CD4-positive, alpha-beta memory T cell (primary cell): ENCODE measurements around the gene WDR13. TPM values are rescaled to one million over a fixed set of nuclear protein-coding genes. Genes with fewer than 3 reads are reported as not detected.
A peak's percentile ranks its signal among the peaks of the same experiment; 100 is the strongest.
"Not testable (repeated sequence)": the region's sequence is repeated elsewhere in the genome, so short reads cannot be mapped to it uniquely, and the experiment has no call there.

Experiments used
- CTCF ChIA-PET: fragments of 350-600 bp; sonication (Branson Sonifier 250); formaldehyde crosslinking; loops from one replicate; lab custom pipeline; 2021; ENCODE audit warnings: inconsistent platforms; ENCODE audit not compliant: partially characterized antibody; lab: Charles Lee
- POLR2A ChIA-PET: fragments of 350-600 bp; sonication (Branson Sonifier 250); formaldehyde crosslinking; loops from one replicate; lab custom pipeline; 2021; ENCODE audit not compliant: partially characterized antibody; lab: Charles Lee
- DNase-seq, 5 donors: peaks; one replicate each; pipeline versions ENCODE4 v3.0.0 to v3.0.0-alpha.2; 2020 to 2022; ENCODE audit warnings: mixed read lengths in 1 of 5
- H3K27ac ChIP-seq: one replicate; pipeline ENCODE4 v1.7.0; 2013; ENCODE audit warnings: low read depth, low read length
- H3K27me3 ChIP-seq: 2 replicates; pipeline ENCODE4 v1.7.0; 2013; ENCODE audit warnings: mild to moderate bottlenecking, low read length, moderate library complexity; ENCODE audit not compliant: insufficient read depth
- H3K36me3 ChIP-seq: 2 replicates; pipeline ENCODE4 v1.7.0; 2013; ENCODE audit warnings: mild to moderate bottlenecking, low read length, moderate library complexity; ENCODE audit not compliant: insufficient read depth
- H3K4me1 ChIP-seq: 2 replicates; pipeline ENCODE4 v1.7.0; 2013; ENCODE audit warnings: mild to moderate bottlenecking, low read length, moderate library complexity; ENCODE audit not compliant: insufficient read depth
- H3K4me3 ChIP-seq, 2 donors: one replicate each; pipeline ENCODE4 v1.7.0; 2013; ENCODE audit warnings: low read length in 2 of 2, mild to moderate bottlenecking in 1 of 2
- H3K9me3 ChIP-seq, 2 donors: one replicate each; pipeline ENCODE4 v1.7.0; 2013; ENCODE audit warnings: low read length in 2 of 2, control low read depth in 1 of 2; ENCODE audit not compliant: control insufficient read depth in 1 of 2
- H3K27ac Mint-ChIP-seq, 7 donors: one replicate each; pipeline ENCODE4 v1.8.0; 2020 to 2021; ENCODE audit warnings: mixed read lengths in 7 of 7, mild to moderate bottlenecking in 6 of 7, inconsistent platforms in 3 of 7, moderate library complexity in 3 of 7
- H3K27me3 Mint-ChIP-seq, 2 donors: one replicate each; pipeline ENCODE4 v1.8.0; 2020 to 2021; ENCODE audit warnings: mixed read lengths in 2 of 2
- H3K36me3 Mint-ChIP-seq, 2 donors: one replicate each; pipeline ENCODE4 v1.8.0; 2020 to 2021; ENCODE audit warnings: mixed read lengths in 2 of 2, inconsistent platforms in 1 of 2, mild to moderate bottlenecking in 1 of 2
- H3K4me1 Mint-ChIP-seq, 4 donors: one replicate each; pipeline ENCODE4 v1.8.0; 2020 to 2021; ENCODE audit warnings: mixed read lengths in 4 of 4, mild to moderate bottlenecking in 1 of 4
- H3K4me3 Mint-ChIP-seq, 8 donors: one replicate each; pipeline ENCODE4 v1.8.0; 2020 to 2021; ENCODE audit warnings: mixed read lengths in 8 of 8, mild to moderate bottlenecking in 7 of 8, moderate library complexity in 6 of 8, inconsistent platforms in 3 of 8
- H3K9me3 Mint-ChIP-seq, 8 donors: one replicate each; pipeline ENCODE4 v1.8.0; 2020 to 2021; ENCODE audit warnings: mixed read lengths in 8 of 8, mild to moderate bottlenecking in 5 of 8, inconsistent platforms in 3 of 8, moderate library complexity in 1 of 8
- intact Hi-C: fragments of 100-400 bp; cut with micrococcal nuclease; formaldehyde crosslinking; loops from one replicate; pipeline ENCODE4 v1.15.1; 2023
- polyA plus RNA-seq, 2 donors: library from polyadenylated mRNA; unstranded; fragments of 300-500 nt; fragmentation: Illumina TruSeq; gene quantifications; one replicate each; pipeline ENCODE4 v1.2.3, GENCODE V29; 2021
- total RNA-seq, 2 experiments: library from RNA; stranded (reverse); gene quantifications; one replicate each; pipeline ENCODE4 v1.2.3, GENCODE V29; 2021

The WDR13 gene
- total and polyA plus RNA-seq, 4 experiments from 2014 or later = 41.8 to 67.9 (median 48.5) TPM

DNA sequence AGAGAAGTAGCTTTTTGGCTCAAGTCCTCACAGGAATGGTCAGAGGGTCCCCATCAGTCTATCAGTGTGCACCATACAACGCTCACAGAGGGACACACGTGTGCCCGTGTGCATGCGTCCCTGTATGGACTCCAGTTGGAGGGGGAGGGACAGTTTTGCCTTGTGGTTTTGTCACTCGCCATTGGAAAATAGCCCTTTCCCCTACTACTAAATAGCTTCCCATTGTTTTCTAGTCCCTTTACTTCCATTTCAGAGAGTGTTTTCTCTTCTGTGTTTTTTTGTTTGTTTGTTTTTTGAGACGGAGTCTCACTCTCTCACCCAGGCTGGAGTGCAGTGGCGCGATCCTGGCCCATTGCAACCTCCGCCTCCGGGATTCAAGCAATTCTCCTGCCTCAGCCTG lies 34.9 kb downstream of the WDR13 start:
- Mint-ChIP-seq H3K4me1 (peaks cover 0 to 17% (median 5%) of the 10 kb centered on the region in 4 donors), H3K27me3 (no peaks in the 10 kb centered on the region), H3K27ac (peak overlapping the region in 1 of 7 donors; percentile 18), H3K4me3 (no peak overlapping the region), H3K9me3 (no peaks in the 10 kb centered on the region), H3K36me3 (no peaks in the 10 kb centered on the region)
- intact Hi-C loops = no loop called here
- no peaks in the 10 kb centered on the region for H3K36me3 ChIP-seq
- no peak overlapping the region for H3K4me3 ChIP-seq
- no peak for DNase-seq
- no peaks in the 10 kb centered on the region for H3K9me3 ChIP-seq
- ChIA-PET CTCF (interaction anchor here (1.3 to 2.1 kb wide), 3 partner anchors 12 to 265 kb away, joined by 3 to 4 read pairs (median 3); partner anchors contain the start of genes PQBP1 and TIMM17B), POLR2A (interaction anchor here (1.6 to 1.9 kb wide), 3 partner anchors 52 to 169 kb away, joined by 4 to 7 read pairs (median 7); partner anchors contain the start of genes HDAC6 and WAS)
- H3K27ac ChIP-seq = no peak overlapping the region
- peaks cover 12% of the 10 kb centered on the region for H3K4me1 ChIP-seq
- H3K27me3 ChIP-seq = no peaks in the 10 kb centered on the region

DNA sequence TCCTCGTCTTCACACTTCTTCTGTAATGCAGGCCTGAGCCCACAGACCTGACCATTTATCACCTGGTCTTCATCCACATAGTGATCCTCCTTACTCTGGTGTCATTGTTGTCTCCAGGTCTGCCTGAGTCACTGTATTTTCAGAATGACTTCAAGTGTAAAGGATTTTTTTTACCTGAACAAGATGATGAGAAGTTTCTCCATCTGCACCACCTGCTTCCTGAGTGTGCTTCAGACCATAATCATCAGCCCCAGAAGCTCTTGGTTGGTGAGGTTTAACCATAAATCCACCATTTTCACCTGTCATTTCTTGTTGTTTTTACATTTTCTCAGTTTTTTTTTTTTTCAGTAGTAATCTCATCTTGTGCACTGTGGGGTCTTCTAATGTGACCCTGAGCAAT lies 39.0 kb downstream of the WDR13 start:
- H3K4me3 ChIP-seq = no peak overlapping the region
- no peaks in the 10 kb centered on the region for H3K27me3 ChIP-seq
- H3K36me3 Mint-ChIP-seq = no peaks in the 10 kb centered on the region
- peaks cover 0 to 14% (median 3%) of the 10 kb centered on the region in 4 donors for H3K4me1 Mint-ChIP-seq
- no peaks in the 10 kb centered on the region for H3K9me3 Mint-ChIP-seq
- H3K27ac Mint-ChIP-seq = no peak overlapping the region
- no peaks in the 10 kb centered on the region for H3K27me3 Mint-ChIP-seq
- CTCF ChIA-PET = no interaction called here
- no peaks in the 10 kb centered on the region for H3K36me3 ChIP-seq
- H3K4me1 ChIP-seq = peaks cover 12% of the 10 kb centered on the region
- POLR2A ChIA-PET = no interaction called here
- H3K4me3 Mint-ChIP-seq = no peak overlapping the region
- H3K27ac ChIP-seq = no peak overlapping the region
- intact Hi-C loops = no loop called here
- DNase-seq = no peak
- H3K9me3 ChIP-seq = no peaks in the 10 kb centered on the region

DNA sequence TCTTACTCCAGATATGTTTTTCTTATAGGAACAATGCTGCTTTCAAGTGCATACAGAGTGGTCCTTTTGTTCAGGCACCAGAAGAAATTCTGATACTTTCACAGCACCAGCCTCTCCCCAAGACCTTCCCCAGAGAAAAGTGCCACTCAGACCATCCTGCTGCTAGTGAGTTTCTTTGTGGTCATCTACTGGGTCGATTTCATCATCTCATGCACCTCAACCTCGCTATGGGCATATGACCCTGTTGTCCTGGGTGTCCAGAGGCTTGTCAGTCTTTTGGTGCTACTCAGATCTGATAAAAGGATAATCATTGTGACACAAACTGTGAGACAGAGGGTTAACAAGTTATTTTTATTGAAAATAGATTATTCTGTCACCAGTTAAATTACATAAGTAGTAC lies 39.5 kb downstream of the WDR13 start:
- DNase-seq = no peak
- no peaks in the 10 kb centered on the region for H3K9me3 Mint-ChIP-seq
- H3K36me3 Mint-ChIP-seq = no peaks in the 10 kb centered on the region
- H3K27ac Mint-ChIP-seq = no peak overlapping the region
- Histone ChIP-seq H3K27me3 (no peaks in the 10 kb centered on the region), H3K27ac (no peak overlapping the region), H3K36me3 (no peaks in the 10 kb centered on the region), H3K4me3 (no peak overlapping the region), H3K4me1 (peaks cover 7% of the 10 kb centered on the region), H3K9me3 (no peaks in the 10 kb centered on the region)
- H3K4me3 Mint-ChIP-seq = no peak overlapping the region
- peaks cover 0 to 9% (median under 1%) of the 10 kb centered on the region in 4 donors for H3K4me1 Mint-ChIP-seq
- ChIA-PET CTCF (no interaction called here), POLR2A (no interaction called here)
- no peaks in the 10 kb centered on the region for H3K27me3 Mint-ChIP-seq
- intact Hi-C loops = no loop called here

DNA sequence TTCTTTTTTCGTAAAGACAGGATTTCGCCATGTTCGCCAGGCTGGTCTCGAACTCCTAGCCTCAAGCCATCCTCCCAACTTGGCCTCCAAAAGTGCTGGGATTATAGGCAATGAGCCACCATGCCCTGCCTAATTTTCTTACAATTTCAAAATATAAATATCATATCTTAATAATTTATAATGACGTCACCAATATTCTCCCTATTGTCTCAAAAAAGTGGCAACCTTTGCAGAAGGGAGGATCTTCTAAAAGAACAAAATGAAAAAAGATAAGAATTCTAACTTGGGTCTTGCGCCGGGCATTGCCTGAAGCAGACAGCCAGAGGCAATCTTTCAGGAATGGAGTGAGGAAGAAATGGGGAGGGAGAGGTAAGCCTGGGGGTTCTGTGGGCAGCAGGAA lies 48.4 kb downstream of the WDR13 start:
- no peak overlapping the region for H3K4me3 Mint-ChIP-seq
- H3K27me3 Mint-ChIP-seq = no peaks in the 10 kb centered on the region
- no peaks in the 10 kb centered on the region for H3K36me3 ChIP-seq
- no peaks in the 10 kb centered on the region for H3K27me3 ChIP-seq
- ChIA-PET POLR2A (no interaction called here), CTCF (interaction anchor here (1.1 to 1.3 kb wide), 2 partner anchors 128 to 299 kb away, joined by 3 read pairs; no protein-coding TSS in a partner anchor)
- peaks cover 0 to 4% (median 2%) of the 10 kb centered on the region in 4 donors for H3K4me1 Mint-ChIP-seq
- H3K4me3 ChIP-seq = no peak overlapping the region
- no peaks in the 10 kb centered on the region for H3K36me3 Mint-ChIP-seq
- peaks cover 0 to 2% (median 0%) of the 10 kb centered on the region in 8 donors for H3K9me3 Mint-ChIP-seq
- peak overlapping the region in 2 of 7 donors; percentile 41 to 42 for H3K27ac Mint-ChIP-seq
- intact Hi-C loops = loop anchor here (10.0 kb wide), 1 partner anchor 399 kb away; the partner anchor contains the start of gene TFE3
- H3K4me1 ChIP-seq = no peaks in the 10 kb centered on the region
- no peaks in the 10 kb centered on the region for H3K9me3 ChIP-seq
- H3K27ac ChIP-seq = no peak overlapping the region
- DNase-seq = no peak

DNA sequence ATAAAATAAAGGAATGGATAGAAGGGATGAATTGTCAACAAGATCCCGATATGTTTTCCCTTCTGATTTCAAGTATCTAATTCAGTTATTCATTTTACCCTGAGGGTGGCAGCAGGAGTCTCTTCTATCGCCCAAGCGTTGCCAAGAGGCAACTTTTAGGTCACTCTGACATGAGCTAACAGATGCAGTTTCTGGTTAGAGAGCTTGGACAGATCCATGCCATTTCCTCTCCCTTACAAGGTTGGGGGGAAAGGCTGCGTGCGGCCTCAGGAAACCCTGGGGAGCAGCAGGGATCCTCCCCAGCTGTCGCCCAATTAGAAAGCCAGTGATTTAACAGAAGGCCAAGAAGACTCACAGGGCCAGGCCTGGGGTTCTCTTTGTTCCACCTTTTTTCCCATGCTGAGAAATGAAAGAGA lies 51.1 kb downstream of the WDR13 start:
- ChIA-PET CTCF (interaction anchor here (0.8 to 3.3 kb wide), 41 partner anchors 8 to 537 kb away, joined by 3 to 23 read pairs (median 5); partner anchors contain the start of genes HDAC6, OTUD5, PIM2 and PQBP1), POLR2A (interaction anchor here (0.8 to 1.8 kb wide), 14 partner anchors 17 to 298 kb away, joined by 3 to 10 read pairs (median 3); partner anchors contain the start of genes HDAC6, PQBP1, SUV39H1 and WAS)
- DNase-seq = peak; percentile 46 to 62 (median 47)
- Mint-ChIP-seq H3K4me1 (peaks cover 0 to 8% (median 4%) of the 10 kb centered on the region in 4 donors), H3K9me3 (peaks cover 0 to 2% (median 0%) of the 10 kb centered on the region in 8 donors), H3K27me3 (no peaks in the 10 kb centered on the region), H3K36me3 (no peaks in the 10 kb centered on the region), H3K27ac (peak overlapping the region in 4 of 7 donors; percentile 55 to 89 (median 74)), H3K4me3 (no peak overlapping the region)
- Histone ChIP-seq H3K4me1 (no peaks in the 10 kb centered on the region), H3K27ac (no peak overlapping the region), H3K36me3 (no peaks in the 10 kb centered on the region), H3K4me3 (no peak overlapping the region), H3K27me3 (no peaks in the 10 kb centered on the region), H3K9me3 (no peaks in the 10 kb centered on the region)
- intact Hi-C loops = loop anchor here (1.0 to 10.0 kb wide), 7 partner anchors 88 to 396 kb away; partner anchors contain the start of genes SLC35A2 and TFE3

DNA sequence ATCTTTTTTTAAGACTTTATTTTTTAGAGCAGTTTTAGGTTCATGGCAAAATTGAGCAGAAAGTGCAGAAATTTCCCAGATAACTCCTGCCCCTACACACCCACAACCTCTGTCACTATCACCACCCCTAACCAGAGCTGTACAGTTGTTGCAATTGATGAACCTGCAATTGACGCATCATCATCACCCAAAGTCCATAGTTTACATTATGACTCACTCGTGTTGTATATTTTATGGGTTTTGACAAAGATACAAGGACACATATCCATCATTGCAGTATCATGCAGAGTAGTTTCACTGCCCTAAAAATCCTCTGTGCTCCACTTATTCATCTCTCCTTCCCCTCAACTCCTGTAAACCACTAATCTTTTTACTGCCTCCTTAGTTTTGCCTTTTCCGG lies 51.8 kb downstream of the WDR13 start:
- H3K9me3 Mint-ChIP-seq = peaks cover 0 to 2% (median 0%) of the 10 kb centered on the region in 8 donors
- Histone ChIP-seq H3K27me3 (no peaks in the 10 kb centered on the region), H3K27ac (no peak overlapping the region), H3K9me3 (no peaks in the 10 kb centered on the region), H3K36me3 (no peaks in the 10 kb centered on the region), H3K4me3 (no peak overlapping the region), H3K4me1 (no peaks in the 10 kb centered on the region)
- H3K36me3 Mint-ChIP-seq = no peaks in the 10 kb centered on the region
- DNase-seq = no peak
- intact Hi-C loops = loop anchor here (2.0 to 10.0 kb wide), 3 partner anchors 88 to 396 kb away; partner anchors contain the start of gene TFE3
- no peak overlapping the region for H3K4me3 Mint-ChIP-seq
- POLR2A ChIA-PET = interaction anchor here (1.0 to 1.8 kb wide), 7 partner anchors 65 to 297 kb away, joined by 3 to 10 read pairs (median 3); partner anchors contain the start of gene HDAC6
- peaks cover 0 to 8% (median 4%) of the 10 kb centered on the region in 4 donors for H3K4me1 Mint-ChIP-seq
- CTCF ChIA-PET = interaction anchor here (0.9 to 3.3 kb wide), 23 partner anchors 10 to 308 kb away, joined by 3 to 23 read pairs (median 7); partner anchors contain the start of genes HDAC6, OTUD5, PIM2 and PQBP1
- H3K27me3 Mint-ChIP-seq = no peaks in the 10 kb centered on the region
- H3K27ac Mint-ChIP-seq = no peak overlapping the region

DNA sequence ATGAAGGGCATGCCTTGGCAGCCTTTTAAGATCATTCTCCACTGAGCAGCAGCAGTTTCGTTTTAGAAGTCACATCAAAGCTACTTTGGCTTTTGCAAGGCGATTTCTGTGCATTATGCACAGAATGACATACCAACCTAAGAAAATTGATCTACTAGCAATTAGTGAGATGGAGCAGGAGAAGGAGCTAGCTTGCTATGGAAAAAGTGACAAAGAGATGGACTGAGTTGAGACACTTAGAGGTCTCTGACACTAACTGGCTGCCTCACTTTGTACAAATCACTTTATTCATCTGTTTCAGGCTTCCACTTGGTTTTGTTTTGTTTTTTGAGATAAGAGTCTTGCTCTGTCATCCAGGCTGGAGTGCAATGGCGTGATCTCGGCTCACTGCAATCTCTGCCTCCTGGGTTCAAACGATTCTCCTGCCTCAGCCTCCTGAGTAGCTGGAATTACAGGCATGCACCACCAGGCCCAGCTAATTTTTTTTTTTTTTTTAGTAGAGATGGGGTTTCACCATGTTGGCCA lies 54.8 kb downstream of the WDR13 start:
- H3K4me3 Mint-ChIP-seq = peak overlapping the region in 1 of 8 donors; percentile 50
- POLR2A ChIA-PET = interaction anchor here (1.4 kb wide), 1 partner anchor 259 kb away, joined by 5 read pairs; the partner anchor contains the start of gene SLC35A2
- not testable (repeated sequence) for H3K36me3 Mint-ChIP-seq

More for the DNA sequence above, 54.8 kb downstream of the WDR13 start:
- H3K27ac ChIP-seq, H3K27me3 ChIP-seq, CTCF ChIA-PET, H3K9me3 ChIP-seq, H3K9me3 Mint-ChIP-seq, H3K36me3 ChIP-seq, H3K4me1 Mint-ChIP-seq, intact Hi-C loops, H3K4me1 ChIP-seq, H3K27me3 Mint-ChIP-seq, H3K4me3 ChIP-seq, DNase-seq: not testable (repeated sequence)
- peak overlapping the region in 1 of 7 donors; percentile 19 for H3K27ac Mint-ChIP-seq
